Measurements from ENCODE around the gene TNS3.

The TNS3 gene

DNA sequence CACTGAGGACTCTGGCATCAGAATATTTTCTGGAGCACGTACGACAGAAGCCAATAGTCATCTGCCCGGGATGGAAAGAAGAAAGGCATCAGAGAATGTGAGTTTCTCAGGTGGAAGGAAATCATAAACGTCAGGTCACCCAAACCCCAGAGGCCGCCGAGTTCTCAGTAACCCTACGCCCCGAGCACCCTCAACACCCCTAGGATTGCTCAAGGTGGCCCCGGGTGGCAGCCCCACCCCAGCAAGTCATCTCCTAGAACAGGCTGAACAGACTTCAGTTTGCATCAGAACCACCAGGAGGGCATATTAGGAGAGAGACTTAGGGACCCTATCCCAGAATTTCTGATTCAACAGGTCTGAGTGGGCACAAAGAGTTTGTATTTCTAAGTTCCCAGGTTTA, 117.6 kb downstream of the TNS3 start:
- no peak for DNase-seq (ENCODE audit: low spot score)
- in situ Hi-C loops (cut with MboI; ENCODE audit: low pct_unique_long_range_greater_than_20kb, low sequenced_read_pairs, unreplicated experiment), result no loop called here
- TF ChIP-seq CTCF (IDR thresholded peaks at IDR 0.05; ENCODE audit: extremely low read depth, insufficient read depth, missing control alignments), result no peak

DNA sequence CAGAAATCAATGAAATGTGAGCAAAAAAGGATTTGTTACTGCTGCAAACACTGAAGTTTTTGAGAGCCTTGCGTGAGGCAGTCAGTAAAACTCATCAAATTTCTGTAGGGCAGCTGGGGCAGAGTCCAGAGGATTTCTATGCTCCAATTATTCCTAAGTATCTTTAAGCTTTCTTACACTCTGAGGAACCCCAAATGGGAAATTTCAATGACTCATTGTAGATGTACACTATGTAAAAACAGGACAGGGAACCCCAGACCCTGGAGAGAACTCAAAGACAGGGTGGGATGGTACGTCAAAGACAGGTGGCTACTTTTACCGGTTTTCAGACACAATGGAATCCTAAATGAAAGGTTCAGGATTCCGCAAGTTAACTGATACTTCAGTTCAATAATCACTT, 120.2 kb downstream of the TNS3 start:
- TF ChIP-seq CTCF (IDR thresholded peaks at IDR 0.05; ENCODE audit: extremely low read depth, insufficient read depth, missing control alignments), result no peak
- in situ Hi-C loops (cut with MboI; ENCODE audit: low pct_unique_long_range_greater_than_20kb, low sequenced_read_pairs, unreplicated experiment), result no loop called here
- no peak for DNase-seq (ENCODE audit: low spot score)

DNA sequence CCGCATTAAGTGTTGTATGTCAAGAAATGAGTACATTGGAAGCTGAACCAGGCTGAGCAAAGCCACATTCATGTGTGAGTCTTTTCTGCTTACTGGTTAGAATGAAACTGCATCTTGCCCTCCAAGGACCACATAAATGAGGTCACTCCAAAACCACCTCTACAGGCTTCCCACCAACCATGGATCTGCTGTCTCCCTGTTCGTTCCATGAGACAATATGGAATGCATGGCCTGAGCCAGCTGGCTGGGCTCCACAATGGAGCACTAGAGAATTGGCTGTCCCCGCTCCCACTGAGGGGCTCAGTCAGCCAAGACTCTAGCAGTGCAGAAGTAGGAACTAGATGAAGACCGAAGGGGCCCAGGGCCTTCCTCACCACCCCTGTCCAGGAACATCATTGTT, 120.8 kb downstream of the TNS3 start:
- DNase-seq (ENCODE audit: low spot score), result no peak
- in situ Hi-C loops (cut with MboI; ENCODE audit: low pct_unique_long_range_greater_than_20kb, low sequenced_read_pairs, unreplicated experiment), result no loop called here
- no peak for TF ChIP-seq CTCF (IDR thresholded peaks at IDR 0.05; ENCODE audit: extremely low read depth, insufficient read depth, missing control alignments)

GRCh38 chr7:47460251-47460989, 121.5 kb downstream of the TNS3 start:
- no peak for TF ChIP-seq CTCF (IDR thresholded peaks at IDR 0.05; ENCODE audit: extremely low read depth, insufficient read depth, missing control alignments)
- no peak for DNase-seq (ENCODE audit: low spot score)
- in situ Hi-C loops (cut with MboI; ENCODE audit: low pct_unique_long_range_greater_than_20kb, low sequenced_read_pairs, unreplicated experiment), result no loop called here

DNA sequence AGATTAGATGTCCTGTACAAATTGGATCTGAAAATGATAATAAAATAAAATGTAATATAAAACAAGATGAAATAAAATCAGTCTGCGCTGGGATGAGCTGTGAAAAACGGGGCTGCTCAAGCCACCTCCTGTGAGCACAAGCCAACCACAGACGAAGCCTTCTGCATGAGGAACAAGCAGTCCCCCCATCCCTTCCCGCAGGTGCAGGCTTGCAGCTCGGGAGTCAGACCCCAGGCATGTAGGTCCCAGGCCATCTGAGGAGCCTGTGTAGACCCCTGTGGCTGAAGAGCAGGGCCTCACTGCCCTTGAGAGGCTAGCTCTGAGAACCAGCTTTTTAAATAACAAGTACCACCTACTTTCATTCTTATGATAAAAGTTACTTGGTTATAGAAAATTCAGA, 123.4 kb downstream of the TNS3 start:
- DNase-seq (ENCODE audit: low spot score), result no peak
- in situ Hi-C loops (cut with MboI; ENCODE audit: low pct_unique_long_range_greater_than_20kb, low sequenced_read_pairs, unreplicated experiment), result no loop called here
- TF ChIP-seq CTCF (IDR thresholded peaks at IDR 0.05; ENCODE audit: extremely low read depth, insufficient read depth, missing control alignments), result no peak

GRCh38 chr7:47458057-47458456, 123.9 kb downstream of the TNS3 start:
- no peak for DNase-seq (ENCODE audit: low spot score)
- in situ Hi-C loops (cut with MboI; ENCODE audit: low pct_unique_long_range_greater_than_20kb, low sequenced_read_pairs, unreplicated experiment), result no loop called here
- no peak for TF ChIP-seq CTCF (IDR thresholded peaks at IDR 0.05; ENCODE audit: extremely low read depth, insufficient read depth, missing control alignments)
